ENCODE data around the gene POC5.

The POC5 gene

DNA sequence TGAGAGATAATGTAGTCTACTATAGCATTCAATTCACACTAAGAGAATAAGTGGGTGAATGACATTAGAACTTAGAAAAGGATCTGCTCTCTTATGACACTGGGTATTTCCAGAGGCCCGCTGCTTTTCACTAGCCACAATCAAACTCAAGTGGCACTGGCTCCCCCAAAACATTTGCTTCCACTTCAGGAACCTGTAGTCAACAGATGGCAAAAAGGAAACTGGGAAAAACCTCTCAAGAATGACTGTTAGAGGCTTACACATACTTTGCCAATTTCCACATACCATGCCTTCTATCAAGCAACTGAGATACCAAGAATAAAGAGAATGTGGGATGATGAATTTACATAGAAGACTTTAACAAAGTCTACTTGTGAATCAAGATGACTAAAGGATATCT is 11.2 kb downstream of the POC5 start:
- no peak for DNase-seq

DNA sequence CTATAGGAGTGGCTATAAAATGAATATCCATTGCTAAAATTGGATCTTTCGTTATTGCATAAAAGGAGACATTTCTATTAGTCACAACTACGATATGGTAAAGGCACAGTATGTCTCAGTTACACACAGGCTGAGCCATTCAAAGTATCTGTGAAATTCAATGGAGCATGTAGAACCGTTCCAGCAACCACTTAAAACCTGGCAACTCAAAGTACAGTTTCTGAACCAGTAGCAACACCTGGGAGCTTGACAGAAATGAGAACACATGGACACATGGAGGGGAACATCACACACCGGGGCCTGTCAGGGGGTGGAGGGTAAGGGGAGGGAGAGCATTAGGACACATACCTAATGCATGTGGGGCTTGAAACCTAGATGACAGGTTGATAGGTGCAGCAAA is 15.4 kb downstream of the POC5 start:
- no peak for DNase-seq

GRCh38 chr5:75695472-75696351 is 21.5 kb downstream of the POC5 start:
- DNase-seq: peak; percentile 11

- no peak for DNase-seq
These were observed 22.5 kb downstream of the POC5 start for GRCh38 chr5:75694781-75695180.

GRCh38 chr5:75690669-75691068 is 26.6 kb downstream of the POC5 start:
- DNase-seq: no peak

DNA sequence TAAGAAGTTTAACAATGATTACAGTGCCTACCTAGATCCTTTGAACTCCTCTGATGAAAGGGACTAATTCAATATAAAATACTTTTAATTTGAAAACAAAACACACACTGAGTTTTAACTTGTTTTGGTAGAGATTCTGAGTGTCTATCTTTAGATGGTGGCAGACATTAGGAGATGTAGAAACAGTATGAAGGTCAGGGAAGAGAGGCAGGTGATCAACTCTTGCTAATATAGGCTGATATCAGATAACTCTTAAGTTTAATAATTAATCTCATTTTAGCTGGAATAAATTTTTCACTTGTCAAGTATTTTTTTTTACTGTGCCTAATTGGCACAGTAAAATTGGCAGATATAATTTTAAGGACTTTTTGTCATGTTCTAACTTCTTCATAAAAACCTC is 30.8 kb downstream of the POC5 start:
- no peak for DNase-seq

GRCh38 chr5:75685141-75685540 is 32.1 kb downstream of the POC5 start:
- DNase-seq: no peak

DNA sequence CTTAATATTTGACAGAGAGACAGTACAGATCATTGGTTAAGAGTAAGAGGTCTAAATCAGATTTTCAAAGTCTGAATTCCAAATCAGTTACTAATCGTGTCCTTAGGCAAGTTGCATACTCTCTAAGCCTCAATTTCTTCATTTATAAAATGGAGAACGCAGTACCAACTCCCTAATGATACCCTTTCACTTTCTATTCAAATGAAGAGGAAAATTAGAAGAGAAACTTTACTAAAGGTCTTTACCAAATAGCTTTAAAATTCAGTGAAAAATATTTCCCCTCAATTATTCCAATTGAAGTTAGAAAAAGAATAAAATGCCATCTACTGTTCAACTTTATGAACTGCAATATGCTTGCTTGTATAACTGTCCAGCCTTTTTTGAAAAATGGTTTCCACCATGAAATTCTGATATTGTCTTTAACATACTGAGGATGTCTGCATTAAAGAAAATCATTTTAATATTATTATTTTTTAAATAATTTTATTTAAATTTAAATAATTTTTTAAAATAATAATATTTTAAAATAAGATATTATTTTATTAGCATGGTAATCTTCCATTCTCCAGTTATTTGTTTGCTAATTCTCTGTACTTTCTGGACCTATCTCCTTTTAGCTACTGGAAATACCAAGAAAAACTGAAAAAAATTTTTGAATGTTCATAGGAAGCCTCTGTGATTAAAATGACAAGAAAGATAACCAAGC is 36.0 kb downstream of the POC5 start:
- peak; percentile 62 for DNase-seq

DNA sequence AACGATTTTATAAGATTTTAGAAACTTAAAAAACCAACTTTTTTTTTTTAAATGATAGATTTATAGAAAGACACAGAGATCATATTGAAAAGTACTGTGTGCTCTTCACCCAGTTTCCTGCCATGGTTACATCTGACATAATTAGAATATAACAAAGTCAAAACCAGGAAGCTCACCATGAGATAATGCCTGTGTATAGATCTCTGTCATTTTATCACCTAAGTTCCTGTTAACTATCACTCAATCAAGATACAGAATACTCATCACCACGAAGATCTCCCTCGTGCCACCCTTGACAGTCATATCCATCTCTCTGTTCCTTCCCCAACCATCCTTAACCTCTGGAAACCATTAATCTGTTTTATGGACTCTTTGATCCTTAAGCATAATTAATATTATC is 39.1 kb downstream of the POC5 start:
- no peak for DNase-seq

DNA sequence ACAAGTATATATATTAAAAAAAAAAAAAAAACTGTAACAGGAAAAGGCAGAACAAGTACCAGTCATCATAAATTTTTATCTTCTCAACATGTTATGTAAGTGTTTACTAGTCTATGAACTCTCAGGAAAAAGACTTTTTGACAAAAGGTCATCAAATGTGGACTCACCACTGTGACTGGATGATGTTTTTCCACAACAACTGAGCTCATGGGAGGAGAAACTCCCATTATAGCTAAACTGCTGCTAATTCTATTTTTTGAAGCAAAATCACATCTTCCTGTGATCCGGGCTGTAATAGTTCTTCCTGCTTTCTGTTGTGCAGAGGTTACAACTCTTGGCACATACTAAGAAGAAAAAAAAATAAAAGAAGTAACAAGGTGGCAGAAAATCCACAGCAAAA is 39.6 kb downstream of the POC5 start:
- no peak for DNase-seq

- no peak for DNase-seq
These were observed 41.5 kb downstream of the POC5 start for GRCh38 chr5:75675783-75676182.

GRCh38 chr5:75672616-75673015 is 44.6 kb downstream of the POC5 start:
- no peak for DNase-seq

DNA sequence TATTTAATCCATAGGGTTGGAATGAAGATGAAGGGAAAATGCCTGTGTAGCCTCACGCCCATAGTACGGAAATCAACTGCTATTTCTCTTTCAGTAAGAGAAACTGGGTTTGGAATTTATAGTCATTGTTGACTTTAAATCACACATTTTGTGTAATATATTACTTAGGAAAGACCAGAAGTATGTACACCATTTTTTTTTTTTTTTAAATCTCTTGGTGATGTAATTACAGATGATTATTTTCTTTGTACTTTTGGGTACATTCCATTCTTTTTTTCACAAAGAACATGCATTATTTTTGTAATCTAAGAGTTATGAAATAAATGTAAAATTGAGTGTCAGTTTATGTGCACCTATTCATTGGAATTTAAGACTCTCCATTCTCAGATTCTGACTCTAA is 45.7 kb downstream of the POC5 start:
- no peak for DNase-seq

GRCh38 chr5:75670577-75670976 is 46.7 kb downstream of the POC5 start:
- no peak for DNase-seq

GRCh38 chr5:75668977-75669689 is 48.1 kb downstream of the POC5 start:
- DNase-seq: peak; percentile 91

DNA sequence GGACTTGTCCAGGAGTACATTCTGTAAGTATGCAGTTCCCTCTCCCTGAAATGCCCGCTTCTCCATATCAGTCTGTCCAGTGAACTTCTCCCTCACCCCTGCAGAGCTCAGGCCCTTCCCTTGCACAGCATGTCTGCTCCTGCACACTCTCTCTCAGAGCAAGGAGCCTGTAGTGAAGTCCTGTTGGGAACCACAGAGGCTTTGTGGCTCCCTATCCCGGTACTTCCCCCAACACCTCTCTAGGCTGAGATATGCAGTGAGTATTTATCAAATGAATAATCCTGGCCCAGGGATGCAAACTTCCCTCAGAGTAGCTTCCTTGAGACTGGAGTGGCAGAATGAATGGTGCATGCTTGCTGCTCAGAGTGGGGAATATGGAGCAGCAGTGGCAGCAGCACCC is 48.8 kb downstream of the POC5 start:
- DNase-seq: peak; percentile 35

- peak; percentile 6 for DNase-seq
These were observed 49.7 kb downstream of the POC5 start for GRCh38 chr5:75667586-75667985.

DNA sequence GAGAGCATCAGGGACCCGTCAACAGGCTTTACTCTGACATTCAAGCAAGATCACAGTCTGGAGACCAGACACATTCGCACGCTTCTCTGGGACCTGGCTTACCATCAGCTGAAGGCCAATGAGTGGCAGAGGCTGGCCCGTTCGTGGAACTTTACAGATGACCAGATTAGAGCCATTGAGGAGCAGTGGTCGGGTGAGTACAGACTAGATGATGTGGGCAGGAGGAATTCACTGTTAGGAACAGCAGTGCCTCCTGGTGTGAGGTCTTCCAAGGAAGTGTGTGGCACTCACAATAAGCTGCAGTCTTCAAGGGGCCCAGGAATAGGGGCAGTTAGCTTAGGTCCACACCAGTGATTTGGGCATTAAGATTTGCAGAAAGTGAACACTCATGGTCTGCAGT is 50.4 kb downstream of the POC5 start:
- DNase-seq: no peak

DNA sequence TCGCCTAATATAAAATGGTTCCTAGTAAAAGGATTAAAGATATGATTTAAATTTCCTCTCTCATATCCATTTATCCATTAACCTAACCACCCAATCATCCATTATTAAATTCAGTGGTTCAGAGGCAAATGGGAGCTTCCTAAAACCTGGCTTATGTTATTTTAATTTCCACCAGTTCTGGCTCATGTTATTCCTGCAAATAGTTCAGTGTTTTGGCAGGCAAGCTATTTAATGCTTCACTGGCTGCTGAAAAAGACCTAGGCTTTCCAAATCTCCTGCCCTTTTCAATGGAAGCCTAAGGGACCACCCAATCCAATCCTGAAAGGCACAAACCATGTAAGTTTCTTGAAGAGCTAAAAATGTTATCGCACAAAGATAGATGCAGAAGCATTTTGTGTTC is 52.3 kb downstream of the POC5 start:
- DNase-seq: no peak

DNA sequence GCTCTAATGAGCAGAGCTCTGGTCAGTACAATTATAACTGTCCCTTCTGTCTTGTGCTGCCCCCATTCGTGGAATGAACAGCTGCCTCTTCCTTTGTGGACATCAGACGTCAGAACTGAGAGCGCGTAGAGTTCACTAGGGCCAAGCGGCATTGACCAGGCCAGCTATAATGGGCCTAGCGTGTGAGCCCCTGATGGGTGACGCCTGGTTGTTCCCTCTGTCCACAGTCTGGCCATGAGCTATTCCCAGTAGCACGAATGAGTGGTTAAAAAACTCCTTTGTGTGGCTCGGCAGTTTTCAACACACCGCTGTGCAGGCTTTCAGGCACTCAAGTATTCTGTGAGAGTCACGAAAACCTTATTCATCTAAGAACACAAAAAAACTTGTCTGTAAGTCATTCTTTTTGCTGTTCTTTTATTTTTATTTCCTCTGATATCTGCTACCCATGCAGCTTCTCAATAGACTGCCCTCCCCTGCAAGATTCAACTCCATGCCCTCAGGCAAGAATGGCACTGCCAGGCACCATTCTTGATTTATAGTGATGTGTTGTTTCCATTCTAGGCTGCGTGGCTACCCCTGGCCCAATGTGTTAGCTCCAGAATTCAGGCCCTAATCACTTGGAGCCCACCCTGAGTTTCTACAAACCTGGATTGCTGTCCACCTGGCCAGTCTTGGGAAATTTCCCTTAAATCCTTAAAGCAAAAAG is 53.5 kb downstream of the POC5 start:
- peak; percentile 87 for DNase-seq

DNA sequence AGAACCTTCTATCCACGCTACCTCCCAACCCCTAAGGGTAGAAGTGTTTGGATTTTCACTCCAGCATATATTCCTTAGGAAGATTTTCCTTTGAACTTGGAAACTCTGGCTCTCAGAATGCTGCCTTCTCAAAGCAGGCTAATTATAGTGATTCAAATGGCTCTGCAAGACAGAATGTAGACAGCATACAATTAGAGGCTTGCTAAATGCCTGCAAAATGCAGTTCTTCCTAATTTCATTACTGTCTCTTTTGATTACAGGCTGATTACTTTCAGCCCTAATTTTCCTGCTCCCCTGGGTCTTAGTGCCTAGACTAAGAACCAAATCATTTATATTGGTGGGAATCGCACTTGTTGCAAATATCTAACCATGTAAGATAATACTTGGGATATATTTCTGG is 55.2 kb downstream of the POC5 start:
- peak; percentile 89 for DNase-seq

DNA sequence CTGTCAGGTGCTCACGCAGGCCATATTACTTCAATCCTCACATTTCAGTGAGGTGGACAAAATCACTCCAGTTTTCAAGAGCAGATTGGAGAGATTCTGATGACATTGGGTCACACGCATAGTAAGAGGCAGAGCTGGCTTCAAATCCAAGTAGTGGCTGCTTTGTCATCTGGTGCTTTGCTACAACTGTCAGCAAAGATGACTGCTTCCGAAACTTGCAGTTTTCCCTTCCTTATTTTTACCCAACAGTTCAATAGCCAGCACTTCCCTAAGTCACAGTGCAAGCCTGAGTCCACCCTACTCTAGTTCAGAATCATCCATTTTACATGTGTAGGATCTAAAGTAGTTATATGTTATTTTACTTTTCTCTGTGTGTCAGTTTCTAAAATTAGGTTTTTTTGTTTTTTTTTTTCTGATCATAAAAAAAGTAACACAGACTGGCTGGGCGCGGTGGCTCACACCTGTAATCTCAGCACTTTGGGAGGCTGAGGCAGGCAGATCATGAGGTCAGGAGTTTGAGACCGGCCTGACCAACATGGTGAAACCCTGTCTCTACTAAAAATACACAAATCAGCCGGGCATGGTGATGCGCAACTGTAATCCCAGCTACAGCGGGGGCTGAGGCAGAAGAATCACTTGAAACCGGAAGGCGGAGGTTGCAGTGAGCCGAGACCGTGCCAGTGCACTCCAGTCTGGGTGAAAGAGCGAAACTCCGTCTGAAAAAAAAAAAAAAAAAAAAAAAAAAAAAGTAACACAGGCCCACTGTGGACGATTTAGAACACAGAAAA is 56.4 kb downstream of the POC5 start:
- no peak for DNase-seq

All from NCI-H69 (cell line).